Embryonic facial prominence (tissue), 1 donor: Measurements from ENCODE around the gene TSC2.

ENCODE experiments used
- DNase-seq: peaks from one replicate; pipeline ENCODE4 v3.0.0-alpha.2; 2016; ENCODE audit errors: extremely low spot score

Gene TSC2

GRCh38 chr16:2047330-2048115 lies at the start of gene TSC2, which contains the start of gene NTHL1:
Gene TSC2 (plus strand): TSS chr16:2047985. CDS start chr16:2048616, 631 bp downstream.
Gene NTHL1 (minus strand): TSS chr16:2047834. CDS start chr16:2047823, 11 bp downstream.
- peak; percentile 86 for DNase-seq

GRCh38 chr16:1998360-1998835 lies 49.4 kb upstream of the TSC2 start:
- DNase-seq, result no peak

DNA sequence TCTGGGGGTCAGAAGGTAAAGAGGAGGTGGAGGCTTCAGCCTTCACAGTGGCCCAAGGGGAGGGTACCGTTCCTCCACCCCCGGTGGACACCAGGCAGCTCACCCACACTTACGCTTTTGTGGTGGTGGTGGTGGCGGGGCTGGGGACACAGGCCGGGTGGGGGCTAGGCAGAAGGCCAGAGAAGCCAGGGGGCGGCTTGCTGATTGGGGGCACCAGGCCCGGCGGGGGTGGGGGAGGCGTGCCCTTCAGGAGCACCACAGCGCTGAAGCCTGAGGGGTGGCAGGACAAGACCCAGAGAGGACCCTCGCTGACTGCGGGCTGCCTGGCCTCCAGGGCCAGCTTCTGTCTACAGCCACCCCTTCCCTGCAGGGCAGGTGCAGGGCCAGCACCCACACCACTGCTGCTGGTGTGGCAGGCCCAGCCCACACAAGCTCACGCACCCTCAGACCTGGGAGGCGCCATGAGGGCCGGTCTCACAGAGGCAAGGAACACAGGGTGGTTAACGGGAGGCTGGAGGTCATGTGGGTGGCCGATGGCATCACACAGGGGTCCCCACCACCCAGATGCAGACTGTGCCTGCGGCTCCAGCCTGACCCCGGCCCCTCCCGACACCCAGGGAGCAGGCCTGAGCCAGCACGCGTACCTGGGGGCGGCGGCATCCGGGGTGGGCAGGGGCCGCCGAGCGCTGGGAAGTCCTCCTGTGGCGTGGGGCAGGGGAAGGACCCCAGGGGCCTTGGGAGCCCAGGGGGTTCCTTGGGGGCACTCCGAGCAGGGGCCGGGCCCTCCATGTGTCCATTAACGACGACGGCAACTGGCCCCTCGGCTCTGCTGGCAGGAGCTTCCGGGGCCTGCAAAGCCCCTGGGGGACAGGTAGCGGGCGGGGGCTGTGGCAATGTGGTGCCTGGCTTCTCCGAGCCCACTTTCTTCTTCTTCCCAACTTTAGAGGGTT lies 48.7 kb upstream of the TSC2 start:
- no peak for DNase-seq

DNA sequence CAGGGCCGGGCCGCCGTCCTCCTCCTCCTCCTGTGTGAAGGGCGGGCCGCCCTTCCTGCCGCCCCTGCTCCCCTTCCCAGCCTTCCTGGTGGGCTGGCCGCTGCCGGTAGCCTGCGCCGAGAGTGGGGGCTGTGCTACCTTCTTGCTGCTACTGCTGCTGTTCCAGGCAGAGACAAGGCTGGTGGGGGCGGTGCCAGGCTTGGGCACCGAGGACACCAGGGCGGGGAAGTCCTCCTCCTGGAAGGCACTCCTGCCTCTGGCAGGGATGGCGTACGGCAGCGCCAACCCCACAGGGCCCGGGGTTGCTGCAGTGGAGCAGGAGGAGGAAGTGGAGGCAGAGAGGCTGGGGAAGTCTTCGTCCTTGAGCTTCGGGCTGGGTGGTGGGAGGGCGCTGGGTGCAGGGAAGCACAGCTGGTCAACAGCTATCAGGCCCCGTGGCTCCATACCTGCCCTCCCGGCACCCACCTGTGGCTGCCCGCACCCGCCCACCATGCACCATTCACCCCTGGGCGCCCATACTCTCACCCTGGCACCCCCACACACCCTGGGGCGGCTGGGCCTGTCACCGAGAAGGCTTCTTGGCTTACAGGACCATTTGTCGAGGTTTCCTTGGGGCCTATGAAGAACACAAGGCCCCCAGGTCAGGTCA lies 47.8 kb upstream of the TSC2 start:
- no peak for DNase-seq

GRCh38 chr16:2001035-2001434 lies 46.8 kb upstream of the TSC2 start:
- DNase-seq, result no peak

- DNase-seq, result no peak
Observed at GRCh38 chr16:2001456-2002355, 46.1 kb upstream of the TSC2 start.

- DNase-seq, result no peak
Observed at GRCh38 chr16:2002406-2003230, 45.2 kb upstream of the TSC2 start.

DNA sequence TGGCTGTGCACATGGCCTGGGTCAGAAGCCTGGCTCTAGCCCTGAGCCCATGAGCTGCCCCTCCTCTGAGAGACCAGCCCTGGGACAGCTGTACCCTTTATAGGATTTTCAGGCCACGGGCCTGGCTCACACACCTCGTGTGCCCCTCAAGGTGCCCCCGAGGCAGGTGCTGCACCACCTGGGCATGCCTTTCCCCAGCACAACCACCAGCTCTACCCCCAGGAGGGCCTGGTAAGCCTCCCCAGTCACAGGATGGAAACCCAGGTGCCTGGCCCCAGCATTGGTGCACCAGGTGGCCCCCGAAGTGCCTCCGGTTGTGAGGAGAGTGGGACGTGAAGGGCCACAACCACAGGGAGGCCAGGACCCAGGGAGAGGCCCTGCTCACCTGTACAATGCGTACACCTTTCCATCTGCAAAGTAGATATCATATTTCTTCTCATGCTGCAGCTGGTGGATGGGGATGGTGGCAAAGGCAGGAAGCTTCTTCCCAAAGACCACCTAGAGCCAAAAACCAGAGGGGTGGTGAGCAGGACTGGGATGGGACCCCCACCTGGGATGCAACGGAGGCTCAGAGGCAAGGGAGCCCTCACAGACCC lies 44.5 kb upstream of the TSC2 start:
- no peak for DNase-seq

DNA sequence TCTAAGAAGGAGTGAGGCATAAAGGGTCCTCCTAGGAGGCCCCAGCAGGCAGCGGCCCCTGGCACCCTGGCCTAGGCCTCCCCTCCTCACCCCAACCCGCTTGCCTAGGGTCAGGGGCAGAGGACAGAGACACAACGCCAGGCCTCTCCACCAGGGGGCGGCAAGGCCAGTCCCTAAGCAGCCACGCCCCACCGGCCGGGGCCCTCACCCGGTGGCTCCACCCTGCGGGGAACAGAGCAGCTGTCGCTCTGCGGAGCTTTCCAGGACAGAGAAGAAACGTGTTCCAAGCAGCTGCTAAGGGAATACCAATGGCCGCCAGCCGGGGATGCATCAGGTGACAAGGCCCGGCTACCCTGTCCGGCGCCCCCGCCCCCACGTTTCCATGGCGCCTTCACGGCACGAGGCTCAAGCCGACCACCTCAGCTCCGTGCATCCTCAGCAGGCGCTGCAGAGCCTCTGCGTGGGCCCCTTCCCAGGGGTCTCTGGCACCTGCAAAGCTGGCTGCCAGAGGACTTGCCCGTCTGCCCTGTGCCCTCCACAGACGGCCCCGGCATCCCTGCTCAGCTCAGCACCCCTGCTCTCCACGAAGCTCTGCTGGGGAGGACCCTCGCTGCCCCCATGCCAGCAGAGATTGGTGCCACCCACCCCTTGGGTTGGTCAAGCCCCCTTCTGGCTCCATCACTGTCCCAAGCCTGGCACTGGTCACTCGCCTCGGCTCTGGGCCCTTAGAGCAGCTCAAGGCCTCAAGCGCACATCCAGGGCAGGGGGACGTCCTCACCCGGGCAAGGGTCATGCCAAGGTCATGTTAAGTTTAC lies 43.8 kb upstream of the TSC2 start:
- no peak for DNase-seq

DNA sequence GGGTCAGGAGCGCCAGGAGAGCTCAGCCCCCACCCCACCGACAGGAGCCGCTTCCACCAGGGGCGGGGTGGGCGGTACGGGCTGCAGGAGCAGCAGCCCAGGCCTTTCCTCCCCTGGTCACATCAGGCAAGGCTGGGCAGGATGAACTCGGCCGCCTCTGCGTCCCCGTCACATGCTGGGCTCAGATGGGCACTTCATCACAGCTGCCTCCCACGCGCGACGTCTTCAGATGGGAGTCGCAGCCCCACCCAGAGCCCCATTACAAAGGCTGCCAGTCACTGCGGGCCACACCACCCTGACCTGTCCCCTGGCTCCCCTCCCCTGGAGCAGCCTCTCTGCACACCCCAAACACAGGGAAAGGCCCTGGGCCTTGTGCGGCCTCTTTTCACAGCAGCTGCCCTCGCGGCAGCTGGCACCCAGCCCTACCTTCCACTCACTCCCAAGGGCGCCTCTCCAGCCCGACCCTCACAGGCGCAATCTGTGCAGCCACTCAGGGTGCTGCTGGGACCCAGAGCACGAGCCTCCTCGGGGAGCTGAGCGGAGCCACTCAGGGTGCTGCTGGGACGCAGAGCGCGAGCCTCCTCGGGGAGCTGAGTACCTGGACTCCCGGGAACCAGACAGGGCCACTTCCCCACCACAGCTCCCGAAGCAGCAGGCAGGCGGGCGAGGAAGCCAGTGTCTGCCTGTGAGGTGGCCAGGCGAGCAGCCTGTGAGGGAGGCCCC lies 42.8 kb upstream of the TSC2 start:
- DNase-seq, result no peak

GRCh38 chr16:2005646-2006045 lies 42.1 kb upstream of the TSC2 start:
- no peak for DNase-seq

DNA sequence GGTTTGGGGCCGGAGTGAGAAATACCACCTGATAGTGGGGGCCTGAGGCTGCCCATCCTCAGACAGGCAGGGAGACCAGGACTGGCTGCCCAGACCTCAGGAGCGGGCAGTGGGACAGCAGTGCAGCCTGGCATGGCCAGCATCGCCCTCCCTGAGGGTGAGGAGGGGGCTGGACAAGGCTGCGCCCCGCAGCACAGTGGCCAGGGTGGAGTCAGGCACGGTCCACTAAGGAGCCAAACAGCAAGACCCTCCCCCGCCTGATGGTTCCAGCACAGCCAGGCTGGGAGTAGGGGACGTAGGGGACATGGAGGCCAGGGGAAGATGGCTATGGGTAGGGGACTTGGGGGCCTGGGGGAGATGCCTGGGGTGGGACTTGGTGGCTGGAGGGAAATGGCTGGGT lies 41.5 kb upstream of the TSC2 start:
- no peak for DNase-seq

- DNase-seq, result no peak
Observed at GRCh38 chr16:2007081-2007836, 40.5 kb upstream of the TSC2 start.

DNA sequence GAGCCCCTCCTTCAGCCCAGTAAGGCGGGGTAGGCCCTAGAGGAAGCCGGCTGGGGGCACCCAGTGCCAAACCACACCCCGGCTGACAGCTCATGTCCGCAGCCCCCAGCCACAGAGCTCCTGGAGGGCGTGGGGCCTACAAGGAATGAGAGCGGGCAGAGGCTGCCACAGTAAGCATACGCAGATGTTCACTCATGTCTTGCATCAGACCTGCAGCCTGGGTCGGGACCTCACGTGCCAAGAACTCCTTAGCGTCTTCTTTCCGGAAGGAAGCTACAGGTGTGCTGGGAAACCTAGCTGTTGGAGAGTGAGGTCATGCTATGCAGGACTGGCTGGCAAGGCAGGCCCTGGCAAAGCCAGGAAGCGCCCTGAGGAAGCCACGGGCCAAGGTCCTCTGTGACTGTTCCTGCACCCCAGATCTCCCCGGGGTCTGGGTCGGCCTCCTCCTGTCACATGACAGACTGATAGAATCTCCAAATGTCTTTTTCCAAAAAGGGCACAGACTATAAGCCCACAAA lies 39.7 kb upstream of the TSC2 start:
- DNase-seq, result no peak

GRCh38 chr16:2008631-2009163 lies 39.1 kb upstream of the TSC2 start:
- DNase-seq, result no peak

DNA sequence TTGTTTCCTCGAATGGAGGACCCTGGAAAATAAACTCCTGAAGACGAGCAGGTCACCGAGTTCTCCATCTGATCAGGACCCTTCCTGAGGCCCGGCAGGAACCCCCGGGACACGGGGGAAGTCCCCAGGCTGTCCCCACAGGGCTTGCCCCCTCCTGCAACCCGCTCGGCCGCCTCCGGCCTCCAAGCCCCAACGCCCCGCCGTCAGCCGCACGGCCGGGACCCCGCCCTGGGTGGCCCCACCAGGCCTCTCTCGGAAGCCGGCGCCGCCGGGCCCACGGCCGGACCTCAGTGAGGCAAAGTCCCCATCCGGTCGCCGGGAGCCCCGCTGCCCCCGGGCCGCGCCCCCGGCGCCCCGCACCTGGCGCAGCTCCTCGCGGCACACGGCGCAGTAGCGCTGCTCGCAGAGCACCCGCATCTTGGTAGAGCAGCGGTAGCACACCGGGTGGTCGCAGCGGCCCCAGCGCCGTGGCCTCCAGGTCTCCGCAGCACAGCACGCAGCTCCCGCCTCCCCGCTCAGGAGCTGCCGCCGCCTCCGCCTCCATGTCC lies 38.5 kb upstream of the TSC2 start:
- DNase-seq, result no peak
